Activated CD4-positive, alpha-beta T cell treated with anti-CD3 and anti-CD28 coated beads, Interleukin-2, amount 50 U/mL, for 48 hours (primary cell): ENCODE measurements around the gene PEDS1.
"Not testable (repeated sequence)": the region's sequence is repeated elsewhere in the genome, so short reads cannot be mapped to it uniquely, and the experiment has no call there.

Experiments used
- DNase-seq, 2 experiments: peaks; one replicate each; pipeline ENCODE4 v3.0.0-alpha.2; 2020

The PEDS1 gene

GRCh38 chr20:50111120-50111828 lies 42.2 kb downstream of the PEDS1 start:
- peak; percentile 59 to 72 for DNase-seq

GRCh38 chr20:50110141-50111047 lies 43.1 kb downstream of the PEDS1 start:
- DNase-seq = peak; percentile 37 to 56

- no peak for DNase-seq
Observed at GRCh38 chr20:50108556-50109235, 44.8 kb downstream of the PEDS1 start.

- DNase-seq = no peak
Observed at GRCh38 chr20:50107796-50108331, 45.7 kb downstream of the PEDS1 start.

- DNase-seq = no peak
Observed at GRCh38 chr20:50107086-50107660, 46.4 kb downstream of the PEDS1 start.

DNA sequence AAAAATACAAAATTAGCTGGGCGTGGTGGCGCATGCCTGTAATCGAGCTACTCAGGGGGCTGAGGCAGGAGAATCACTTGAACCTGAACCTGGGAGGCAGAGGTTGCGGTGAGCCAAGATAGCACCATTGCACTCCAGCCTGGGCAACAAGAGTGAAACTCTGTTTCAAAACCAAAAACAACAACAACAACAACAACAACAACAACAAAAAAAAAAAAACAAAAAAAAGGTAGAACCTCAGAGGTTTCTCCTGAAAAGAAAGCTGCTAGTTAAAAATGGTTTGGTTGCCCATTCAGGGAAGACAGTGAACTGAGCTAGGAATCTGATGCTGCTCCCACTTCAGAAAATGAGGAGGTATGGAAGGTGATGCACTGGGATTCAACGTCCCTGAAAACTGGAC lies 46.9 kb downstream of the PEDS1 start:
- not testable (repeated sequence) for DNase-seq
